ENCODE measurements around the gene STXBP1. TPM values are rescaled to one million over a fixed set of nuclear protein-coding genes. Genes with fewer than 3 reads are reported as not detected.
"Not testable (repeated sequence)": the region's sequence is repeated elsewhere in the genome, so short reads cannot be mapped to it uniquely, and the experiment has no call there.

Gene STXBP1
- total RNA-seq, 1 experiment from 2014 or later = 40.6 TPM

DNA sequence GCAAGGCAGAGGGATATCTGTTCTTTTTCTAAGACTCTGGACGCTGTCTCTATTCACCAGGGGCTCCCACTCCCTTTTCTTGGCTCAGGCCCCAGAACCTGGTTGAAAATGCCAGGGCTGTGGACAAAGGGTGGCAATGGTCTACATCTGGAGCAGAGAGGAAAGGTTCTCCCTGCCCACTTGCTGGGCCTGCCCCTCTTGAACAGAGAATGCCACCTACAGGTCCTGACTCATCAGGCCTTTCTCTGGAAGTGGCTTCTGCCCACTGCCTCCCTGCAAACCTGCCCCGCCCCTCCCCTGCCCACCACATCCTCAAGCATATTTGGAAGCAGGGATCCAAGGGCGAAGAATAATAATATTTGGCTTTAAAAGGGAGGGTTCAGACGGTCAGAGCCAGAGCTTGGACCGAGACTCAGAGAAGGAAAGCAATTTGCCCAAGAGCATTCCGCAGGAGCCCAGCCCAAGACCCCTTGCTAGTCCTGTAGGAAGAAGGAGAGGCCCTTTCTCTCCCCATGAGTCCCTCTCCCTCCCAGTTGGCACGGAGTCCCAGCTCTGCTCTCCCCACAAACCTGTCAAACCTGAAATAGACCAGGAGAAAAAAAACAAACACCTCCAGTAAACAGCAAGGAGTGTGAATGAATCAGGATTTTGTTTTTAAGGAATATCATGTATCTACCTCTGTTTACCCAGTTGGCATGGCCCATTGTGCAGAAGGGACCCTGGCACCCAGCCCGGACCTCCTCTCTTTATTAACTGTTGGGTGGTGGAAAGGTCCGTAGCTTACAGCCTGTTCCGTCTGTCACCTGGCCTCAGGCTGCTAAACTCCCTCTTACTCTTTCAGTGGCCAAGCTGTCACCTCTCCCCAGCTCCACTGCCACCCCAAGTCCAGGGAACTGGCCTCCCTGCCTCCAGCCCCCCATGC is 37.7 kb upstream of the STXBP1 start:
- peak; percentile 48 for ATAC-seq
- Histone ChIP-seq H3K9me2 (ENCODE audit: insufficient read depth) (no peaks in the 10 kb centered on the region), H2AFZ (ENCODE audit: low read depth, low read length, poor library complexity, severe bottlenecking) (no peak overlapping the region), H3K27me3 (ENCODE audit: insufficient read depth, low read length) (no peaks in the 10 kb centered on the region), H3K4me3 (replicated peaks in 1 of 2; ENCODE audit: low read depth in 1 of 2, low read length in 2 of 2) (peak overlapping the region; percentile 19 to 40; a peak in 3 of 4 replicates), H3K9ac (ENCODE audit: low read length) (peak overlapping the region; percentile 43), H3K27ac (ENCODE audit: low read depth, low read length) (peak overlapping the region; percentile 80), H3K4me1 (ENCODE audit: control insufficient read depth in 1 of 2, insufficient read depth in 2 of 2, low read length in 2 of 2) (peaks cover 77 to 87% of the 10 kb centered on the region in 2 experiments), H3K4me2 (ENCODE audit: low read length) (peak overlapping the region; percentile 77), H4K20me1 (ENCODE audit: insufficient read depth) (no peaks in the 10 kb centered on the region), H3K79me2 (ENCODE audit: insufficient read depth, low read length) (no peaks in the 10 kb centered on the region), H3K36me3 (ENCODE audit: control insufficient read depth in 1 of 2, insufficient read depth in 2 of 2, low read length in 2 of 2) (no peaks in the 10 kb centered on the region), H3K9me3 (ENCODE audit: control insufficient read depth in 1 of 2, insufficient read depth in 1 of 2, low read depth in 1 of 2, low read length in 2 of 2) (no peaks in the 10 kb centered on the region)
- intact Hi-C loops (cut with micrococcal nuclease) = no loop called here
- ChIA-PET CTCF (interaction anchor here (1.2 kb wide), 1 partner anchor 47 kb away, joined by 3 read pairs; no protein-coding TSS in a partner anchor), POLR2A (no interaction called here), RAD21 (ENCODE audit: low non-redundant PET in 1 of 2, low total read pairs in 2 of 2, uncharacterized antibody in 2 of 2, unreplicated experiment in 2 of 2) (interaction anchor here in 1 of 2 experiments (1.2 kb wide), 1 partner anchor 13 kb away, joined by 4 read pairs; no protein-coding TSS in a partner anchor)
- DNase-seq (ENCODE audit: low read depth, low spot score) = no peak
- TF ChIP-seq SRF (IDR thresholded peaks at IDR 0.05; ENCODE audit: low read depth) = no peak
- TF ChIP-seq YY1 (IDR thresholded peaks at IDR 0.05; ENCODE audit: extremely low read depth, insufficient replicate concordance, low read depth, low read length) = peak; percentile 30
- no peak for TF ChIP-seq MAX (IDR thresholded peaks at IDR 0.05)
- peak; percentile 53 for TF ChIP-seq POLR2AphosphoS5 (IDR thresholded peaks at IDR 0.05; ENCODE audit: low read depth, low read length)
- no peak for TF ChIP-seq ZFX (IDR thresholded peaks at IDR 0.05)
- no TSS peak for BruUV-seq (replicated peaks)

- Histone ChIP-seq H3K27me3 (ENCODE audit: insufficient read depth, low read length) (no peaks in the 10 kb centered on the region), H3K27ac (ENCODE audit: low read depth, low read length) (no peak overlapping the region), H2AFZ (ENCODE audit: low read depth, low read length, poor library complexity, severe bottlenecking) (no peak overlapping the region), H3K4me3 (replicated peaks in 1 of 2; ENCODE audit: low read depth in 1 of 2, low read length in 2 of 2) (no peak overlapping the region), H3K79me2 (ENCODE audit: insufficient read depth, low read length) (no peaks in the 10 kb centered on the region), H3K4me2 (ENCODE audit: low read length) (peak overlapping the region; percentile 47), H3K9ac (ENCODE audit: low read length) (no peak overlapping the region), H3K4me1 (ENCODE audit: control insufficient read depth in 1 of 2, insufficient read depth in 2 of 2, low read length in 2 of 2) (peaks cover 68 to 88% of the 10 kb centered on the region in 2 experiments), H4K20me1 (ENCODE audit: insufficient read depth) (no peaks in the 10 kb centered on the region), H3K9me3 (ENCODE audit: control insufficient read depth in 1 of 2, insufficient read depth in 1 of 2, low read depth in 1 of 2, low read length in 2 of 2) (no peaks in the 10 kb centered on the region), H3K36me3 (ENCODE audit: control insufficient read depth in 1 of 2, insufficient read depth in 2 of 2, low read length in 2 of 2) (no peaks in the 10 kb centered on the region), H3K9me2 (ENCODE audit: insufficient read depth) (no peaks in the 10 kb centered on the region)
- RAD21 ChIA-PET (ENCODE audit: low non-redundant PET in 1 of 2, low total read pairs in 2 of 2, uncharacterized antibody in 2 of 2, unreplicated experiment in 2 of 2) = no interaction called here
- CTCF ChIA-PET = interaction anchor here (1.2 kb wide), 1 partner anchor 49 kb away, joined by 3 read pairs; no protein-coding TSS in a partner anchor
- no TSS peak for BruUV-seq (replicated peaks)
- no peak for ATAC-seq
- POLR2A ChIA-PET = no interaction called here
- DNase-seq (ENCODE audit: low read depth, low spot score) = no peak
- TF ChIP-seq POLR2A (IDR thresholded peaks at IDR 0.05; ENCODE audit: borderline replicate concordance, extremely low read depth, insufficient read depth, insufficient read length) (no peak), POLR2AphosphoS5 (IDR thresholded peaks at IDR 0.05; ENCODE audit: low read depth, low read length) (no peak)
- intact Hi-C loops (cut with micrococcal nuclease) = no loop called here
Measured at GRCh38 chr9:127575875-127576778, 36.0 kb upstream of the STXBP1 start.

- H3K9me2 ChIP-seq (ENCODE audit: insufficient read depth); H3K4me3 ChIP-seq (replicated peaks in 1 of 2; ENCODE audit: low read depth in 1 of 2, low read length in 2 of 2); H2AFZ ChIP-seq (ENCODE audit: low read depth, low read length, poor library complexity, severe bottlenecking); BruUV-seq (replicated peaks); RAD21 ChIA-PET (ENCODE audit: low non-redundant PET in 1 of 2, low total read pairs in 2 of 2, uncharacterized antibody in 2 of 2, unreplicated experiment in 2 of 2); ATAC-seq; DNase-seq (ENCODE audit: low read depth, low spot score); CTCF ChIA-PET; H3K9me3 ChIP-seq (ENCODE audit: control insufficient read depth in 1 of 2, insufficient read depth in 1 of 2, low read depth in 1 of 2, low read length in 2 of 2); intact Hi-C loops (cut with micrococcal nuclease); H3K27ac ChIP-seq (ENCODE audit: low read depth, low read length); H4K20me1 ChIP-seq (ENCODE audit: insufficient read depth); H3K79me2 ChIP-seq (ENCODE audit: insufficient read depth, low read length); H3K27me3 ChIP-seq (ENCODE audit: insufficient read depth, low read length); H3K9ac ChIP-seq (ENCODE audit: low read length); H3K4me2 ChIP-seq (ENCODE audit: low read length); H3K36me3 ChIP-seq (ENCODE audit: control insufficient read depth in 1 of 2, insufficient read depth in 2 of 2, low read length in 2 of 2): not testable (repeated sequence)
- peaks cover 64 to 82% of the 10 kb centered on the region in 2 experiments for H3K4me1 ChIP-seq (ENCODE audit: control insufficient read depth in 1 of 2, insufficient read depth in 2 of 2, low read length in 2 of 2)
- POLR2A ChIA-PET = interaction anchor here (2.7 to 3.1 kb wide), 2 partner anchors 11 to 21 kb away, joined by 12 to 14 read pairs; no protein-coding TSS in a partner anchor
Measured at GRCh38 chr9:127577194-127577593, 34.9 kb upstream of the STXBP1 start.
